GM23248 (cell line): ENCODE data around the gene ATP6V0B. TPM values are rescaled to one million over a fixed set of nuclear protein-coding genes. Genes with fewer than 3 reads are reported as not detected.

Experiments
- DNase-seq: peaks from one replicate; pipeline ENCODE4 v3.0.0-alpha.2; 2015
- H2AFZ ChIP-seq: fragments of 200-600 bp; sonication (generic); 2 replicates; pipeline ENCODE4 v1.6.1; 2016; ENCODE audit warnings: antibody characterized with exemption
- H3F3A ChIP-seq: fragments of 200-600 bp; sonication (generic); 2 replicates; pipeline ENCODE4 v1.6.1; 2016; ENCODE audit warnings: mild to moderate bottlenecking, antibody characterized with exemption, mixed run types; ENCODE audit not compliant: insufficient read depth
- H3K27ac ChIP-seq: fragments of 200-600 bp; sonication (generic); 2 replicates; pipeline ENCODE4 v1.5.1; 2016; ENCODE audit warnings: mild to moderate bottlenecking
- H3K27me3 ChIP-seq: fragments of 200-600 bp; sonication (generic); replicated peaks from 2 replicates; pipeline ENCODE4 v1.6.1; 2016; ENCODE audit warnings: mild to moderate bottlenecking; ENCODE audit not compliant: insufficient read depth
- H3K36me3 ChIP-seq: fragments of 200-600 bp; sonication (generic); 2 replicates; pipeline ENCODE4 v1.6.1; 2016; ENCODE audit warnings: low read depth, mild to moderate bottlenecking
- H3K4me1 ChIP-seq: fragments of 200-600 bp; sonication (generic); 2 replicates; pipeline ENCODE4 v1.6.1; 2016; ENCODE audit warnings: mild to moderate bottlenecking; ENCODE audit not compliant: insufficient read depth
- H3K4me2 ChIP-seq: fragments of 200-600 bp; sonication (generic); one replicate; pipeline ENCODE4 v1.6.1; 2016; ENCODE audit warnings: mild to moderate bottlenecking; ENCODE audit not compliant: unreplicated experiment
- H3K4me3 ChIP-seq: fragments of 200-600 bp; sonication (generic); 2 replicates; pipeline ENCODE4 v1.5.1; 2016; ENCODE audit warnings: mild to moderate bottlenecking
- H3K79me2 ChIP-seq: fragments of 200-600 bp; sonication (generic); 2 replicates; pipeline ENCODE4 v1.6.1; 2016; ENCODE audit warnings: mild to moderate bottlenecking; ENCODE audit not compliant: insufficient read depth
- H3K9ac ChIP-seq: fragments of 200-600 bp; sonication (generic); 2 replicates; pipeline ENCODE4 v1.6.1; 2016; ENCODE audit warnings: mild to moderate bottlenecking
- H3K9me2 ChIP-seq: fragments of 200-600 bp; sonication (generic); 2 replicates; pipeline ENCODE4 v1.6.1; 2016; ENCODE audit warnings: mixed run types, mild to moderate bottlenecking, moderate library complexity; ENCODE audit not compliant: insufficient read depth
- H3K9me3 ChIP-seq: fragments of 200-600 bp; sonication (generic); one replicate; pipeline ENCODE4 v1.6.1; 2017; ENCODE audit warnings: low read depth
- H4K20me1 ChIP-seq: fragments of 200-600 bp; sonication (generic); 2 replicates; pipeline ENCODE4 v1.6.0; 2016; ENCODE audit not compliant: insufficient read depth
- EZH2 ChIP-seq: fragments of 200-600 bp; sonication (generic); IDR thresholded peaks from 2 replicates; pipeline ENCODE4 v1.6.1; 2018; ENCODE audit warnings: antibody characterized with exemption, mild to moderate bottlenecking; ENCODE audit not compliant: insufficient read depth, poor library complexity, severe bottlenecking
- EZH2phosphoT487 ChIP-seq: fragments of 200-600 bp; sonication (generic); IDR thresholded peaks from 2 replicates; pipeline ENCODE4 v1.6.1; 2018; ENCODE audit warnings: antibody characterized with exemption, moderate library complexity, mild to moderate bottlenecking, low read depth; ENCODE audit not compliant: insufficient read depth
- WGBS, 2 experiments: methylation state at CpG; one replicate each; pipeline ENCODE4 v1.1.6; 2015 to 2017; ENCODE audit warnings: low lambda C conversion rate in 2 of 2, low coverage in 1 of 2; ENCODE audit errors: missing lambda C conversion rate in 2 of 2; 5-methylcytosine and 5-hydroxymethylcytosine counted together
- in situ Hi-C: fragments of 300-500 bp; cut with MboI; formaldehyde crosslinking; loops from 2 replicates; pipeline ENCODE4 v1.15.0; 2020
- polyA plus RNA-seq: library from polyadenylated mRNA; unstranded; fragments of >200 nt; fragmentation: Nextera tagmentation; extraction: Ambion mirVana; gene quantifications from 2 replicates; pipeline ENCODE4 v1.2.1, GENCODE V29; 2016
- total RNA-seq: library from RNA; depleted of rRNA; stranded (reverse); fragments of >200 nt; shearing (Covaris generic); gene quantifications from 2 replicates; pipeline ENCODE4 v1.2.3, GENCODE V29; 2014

The ATP6V0B gene
- total and polyA plus RNA-seq, 2 experiments from 2014 or later, result 140 to 177 TPM

DNA sequence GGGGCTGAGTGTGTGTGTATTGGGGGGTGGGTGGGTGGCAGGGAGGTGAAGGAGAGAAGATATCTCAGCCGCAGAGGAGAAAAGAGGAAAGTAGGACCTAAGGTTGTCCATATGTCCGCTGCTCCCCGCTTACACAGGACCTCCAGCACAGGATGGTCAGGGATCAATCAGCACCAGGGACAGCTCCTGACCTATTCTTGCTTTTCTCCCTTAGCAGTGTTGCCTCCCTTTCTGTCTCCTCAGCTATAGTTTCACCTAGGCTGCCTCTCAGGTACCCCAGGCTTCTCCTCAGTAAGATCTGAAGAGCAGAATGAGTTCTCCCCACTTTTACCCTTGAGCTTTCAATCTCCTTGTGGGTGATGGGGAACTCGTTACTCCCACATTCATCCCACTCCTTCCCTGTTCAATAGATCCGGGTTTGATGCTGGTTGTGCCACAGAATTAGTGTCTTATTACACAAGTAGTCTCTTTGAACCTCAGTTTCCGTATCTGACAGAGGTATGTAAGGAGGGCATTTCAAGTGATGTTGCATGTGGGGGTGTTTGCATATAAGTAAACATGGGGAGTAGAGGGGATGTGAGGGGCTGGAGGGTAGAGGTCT, 6.3 kb upstream of the ATP6V0B start:
- Histone ChIP-seq H3K4me2 (no peak overlapping the region), H3K79me2 (peaks cover 15% of the 10 kb centered on the region), H3F3A (peaks cover 9% of the 10 kb centered on the region), H3K36me3 (no peaks in the 10 kb centered on the region), H3K9me2 (no peaks in the 10 kb centered on the region), H3K9me3 (no peaks in the 10 kb centered on the region), H3K4me1 (peaks cover 7% of the 10 kb centered on the region; the same call in 1 of the 2 replicates), H3K9ac (no peak overlapping the region), H3K27ac (no peak overlapping the region), H3K27me3 (no peaks in the 10 kb centered on the region), H4K20me1 (no peaks in the 10 kb centered on the region), H2AFZ (no peak overlapping the region), H3K4me3 (no peak overlapping the region)
- peak; percentile 51 for DNase-seq
- 75 to 96% methylated on average over 3 to 6 of the region's 6 CpGs for WGBS, 2 experiments
- TF ChIP-seq EZH2phosphoT487 (no peak), EZH2 (no peak)
- in situ Hi-C loops, result no loop called here

- 59 to 62% methylated on average over 7 of the region's 7 CpGs for WGBS, 2 experiments
- Histone ChIP-seq H3K9me3 (no peaks in the 10 kb centered on the region), H3K9ac (no peak overlapping the region), H3K4me2 (no peak overlapping the region), H3F3A (peaks cover 15% of the 10 kb centered on the region), H3K4me3 (peak overlapping the region; percentile 31; the same call in 1 of the 2 replicates), H3K79me2 (peaks cover 15% of the 10 kb centered on the region), H2AFZ (no peak overlapping the region), H4K20me1 (no peaks in the 10 kb centered on the region), H3K36me3 (no peaks in the 10 kb centered on the region), H3K9me2 (no peaks in the 10 kb centered on the region), H3K27ac (no peak overlapping the region), H3K27me3 (no peaks in the 10 kb centered on the region), H3K4me1 (peaks cover 7% of the 10 kb centered on the region; the same call in 1 of the 2 replicates)
- in situ Hi-C loops, result no loop called here
- DNase-seq, result no peak
- TF ChIP-seq EZH2phosphoT487 (no peak), EZH2 (no peak)
Observed at GRCh38 chr1:43969416-43969745, 5.4 kb upstream of the ATP6V0B start.

DNA sequence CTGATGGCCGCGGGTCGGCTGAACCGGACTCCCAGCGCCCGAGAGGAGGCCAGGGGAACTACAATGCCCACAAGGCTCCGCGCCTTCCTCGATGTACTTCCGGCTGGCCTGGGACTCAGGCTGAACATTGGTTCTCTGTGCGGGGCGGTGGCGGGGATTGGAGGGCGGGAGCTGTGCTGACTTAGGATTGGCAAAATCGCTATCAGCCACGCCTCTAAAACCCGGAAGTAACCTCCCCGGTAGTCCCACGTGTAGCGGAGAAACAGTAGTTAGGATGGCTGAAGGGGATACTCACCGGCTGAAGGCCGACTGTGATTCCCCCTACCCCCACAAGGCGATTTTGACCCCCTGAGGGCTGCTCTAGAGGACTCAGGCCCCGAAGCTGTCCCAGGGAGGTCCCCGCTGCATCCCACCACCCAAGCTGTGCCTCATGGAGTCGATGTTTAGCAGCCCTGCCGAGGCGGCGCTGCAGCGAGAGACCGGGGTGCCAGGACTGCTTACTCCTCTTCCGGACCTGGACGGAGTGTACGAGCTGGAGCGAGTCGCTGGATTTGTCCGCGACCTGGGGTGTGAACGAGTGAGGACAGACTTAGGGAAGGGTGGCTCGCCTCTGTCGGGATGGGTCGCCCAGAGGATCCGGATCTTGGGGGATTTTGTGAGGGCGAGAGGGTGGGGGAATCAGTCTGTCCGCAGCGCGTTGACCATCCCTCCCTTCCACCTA, 4.9 kb upstream of the ATP6V0B start, which contains the start of gene DPH2:
DPH2 (plus strand) TSS at position 265 of the 721 bp plus-strand sequence; CDS start at position 431, 166 bp downstream.
- H3K36me3 ChIP-seq, result no peaks in the 10 kb centered on the region
- H3K4me2 ChIP-seq, result peak within 1 kb of the TSS; percentile 78
- peak within 1 kb of the TSS; percentile 82 for H3K9ac ChIP-seq
- H3K9me3 ChIP-seq, result no peaks in the 10 kb centered on the region
- in situ Hi-C loops, result no loop called here
- no peaks in the 10 kb centered on the region for H4K20me1 ChIP-seq
- no peaks in the 10 kb centered on the region for H3K9me2 ChIP-seq
- H3K27ac ChIP-seq, result 0 out of 2 replicates have a peak within 1 kb of the TSS, but pooled peaks have one; percentile 19
- peak within 1 kb of the TSS; percentile 85 for H2AFZ ChIP-seq
- H3K4me3 ChIP-seq, result peak within 1 kb of the TSS; percentile 97
- H3F3A ChIP-seq, result peaks cover 15% of the 10 kb centered on the region
- peaks cover 7% of the 10 kb centered on the region; the same call in 1 of the 2 replicates for H3K4me1 ChIP-seq
- TF ChIP-seq EZH2phosphoT487 (no peak), EZH2 (no peak)
- H3K79me2 ChIP-seq, result peaks cover 16% of the 10 kb centered on the region
- no peaks in the 10 kb centered on the region for H3K27me3 ChIP-seq
- peak; percentile 99 for DNase-seq
- WGBS, 2 experiments, result 2 to 3% methylated on average over 43 to 46 of the region's 47 CpGs

GRCh38 chr1:43970502-43970901, 4.3 kb upstream of the ATP6V0B start:
- Histone ChIP-seq H3K4me2 (peak overlapping the region; percentile 78), H3K9ac (peak overlapping the region; percentile 82), H3K27me3 (no peaks in the 10 kb centered on the region), H3K36me3 (no peaks in the 10 kb centered on the region), H3K9me3 (no peaks in the 10 kb centered on the region), H2AFZ (peak overlapping the region; percentile 85; the same call in 1 of the 2 replicates), H3K4me1 (peaks cover 7% of the 10 kb centered on the region; the same call in 1 of the 2 replicates), H3K79me2 (peaks cover 22% of the 10 kb centered on the region), H3K4me3 (peak overlapping the region; percentile 97), H3F3A (peaks cover 15% of the 10 kb centered on the region), H3K9me2 (no peaks in the 10 kb centered on the region), H3K27ac (0 out of 2 replicates have a peak overlapping the region, but pooled peaks have one; percentile 19), H4K20me1 (no peaks in the 10 kb centered on the region)
- DNase-seq, result peak; percentile 33
- WGBS, 2 experiments, result 32 to 36% methylated on average over 5 of the region's 5 CpGs
- TF ChIP-seq EZH2phosphoT487 (no peak), EZH2 (no peak)
- in situ Hi-C loops, result no loop called here
